SK-N-SH (cell line): ENCODE results near the gene EFHC1.

Source experiments
- MXI1 ChIP-seq: IDR thresholded peaks from 2 replicates; pipeline ENCODE4 v1.6.1; 2012; ENCODE audit warnings: mild to moderate bottlenecking, low read depth, low read length, improper control_type of control experiment
- YY1 ChIP-seq: IDR thresholded peaks from 2 replicates; pipeline ENCODE4 v1.4.0; 2012; ENCODE audit warnings: low read depth, mild to moderate bottlenecking
- TF ChIP-seq, protein P1 (sequence below): IDR thresholded peaks from 2 replicates; pipeline ENCODE4; 2012
- TF ChIP-seq, protein P2 (sequence below): fragments of 200-600 bp; sonication (generic); IDR thresholded peaks from 2 replicates; pipeline ENCODE4 v1.6.1; 2017; ENCODE audit warnings: antibody characterized with exemption, mild to moderate bottlenecking, moderate library complexity

DNA sequence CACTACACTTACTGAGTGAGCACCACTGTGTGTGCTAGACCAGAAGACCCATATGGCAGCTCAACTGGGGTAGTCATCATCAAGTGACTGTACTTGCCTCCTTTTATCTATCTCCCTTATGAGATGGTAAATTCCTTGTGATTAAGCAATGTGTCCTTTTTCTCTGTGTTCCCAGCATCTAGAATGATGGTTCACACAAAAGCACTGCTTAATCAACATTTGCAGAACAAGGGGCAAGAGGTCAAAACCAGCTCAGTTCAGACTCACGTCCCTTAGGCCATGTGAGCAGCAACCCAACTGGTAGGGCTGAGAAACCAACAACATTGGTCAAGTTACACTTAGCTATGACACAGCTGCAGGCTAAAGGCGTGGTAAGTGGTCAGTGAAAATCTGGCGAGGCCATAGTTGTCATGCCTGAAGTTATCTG, 146.7 kb downstream of the EFHC1 start:
- TF ChIP-seq, protein P1, sequence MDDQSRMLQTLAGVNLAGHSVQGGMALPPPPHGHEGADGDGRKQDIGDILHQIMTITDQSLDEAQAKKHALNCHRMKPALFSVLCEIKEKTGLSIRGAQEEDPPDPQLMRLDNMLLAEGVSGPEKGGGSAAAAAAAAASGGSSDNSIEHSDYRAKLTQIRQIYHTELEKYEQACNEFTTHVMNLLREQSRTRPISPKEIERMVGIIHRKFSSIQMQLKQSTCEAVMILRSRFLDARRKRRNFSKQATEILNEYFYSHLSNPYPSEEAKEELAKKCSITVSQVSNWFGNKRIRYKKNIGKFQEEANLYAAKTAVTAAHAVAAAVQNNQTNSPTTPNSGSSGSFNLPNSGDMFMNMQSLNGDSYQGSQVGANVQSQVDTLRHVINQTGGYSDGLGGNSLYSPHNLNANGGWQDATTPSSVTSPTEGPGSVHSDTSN = no peak
- TF ChIP-seq, protein P2, sequence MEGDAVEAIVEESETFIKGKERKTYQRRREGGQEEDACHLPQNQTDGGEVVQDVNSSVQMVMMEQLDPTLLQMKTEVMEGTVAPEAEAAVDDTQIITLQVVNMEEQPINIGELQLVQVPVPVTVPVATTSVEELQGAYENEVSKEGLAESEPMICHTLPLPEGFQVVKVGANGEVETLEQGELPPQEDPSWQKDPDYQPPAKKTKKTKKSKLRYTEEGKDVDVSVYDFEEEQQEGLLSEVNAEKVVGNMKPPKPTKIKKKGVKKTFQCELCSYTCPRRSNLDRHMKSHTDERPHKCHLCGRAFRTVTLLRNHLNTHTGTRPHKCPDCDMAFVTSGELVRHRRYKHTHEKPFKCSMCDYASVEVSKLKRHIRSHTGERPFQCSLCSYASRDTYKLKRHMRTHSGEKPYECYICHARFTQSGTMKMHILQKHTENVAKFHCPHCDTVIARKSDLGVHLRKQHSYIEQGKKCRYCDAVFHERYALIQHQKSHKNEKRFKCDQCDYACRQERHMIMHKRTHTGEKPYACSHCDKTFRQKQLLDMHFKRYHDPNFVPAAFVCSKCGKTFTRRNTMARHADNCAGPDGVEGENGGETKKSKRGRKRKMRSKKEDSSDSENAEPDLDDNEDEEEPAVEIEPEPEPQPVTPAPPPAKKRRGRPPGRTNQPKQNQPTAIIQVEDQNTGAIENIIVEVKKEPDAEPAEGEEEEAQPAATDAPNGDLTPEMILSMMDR = no peak
- TF ChIP-seq MXI1 (no peak), YY1 (no peak)
